K562 treated with DMSO at 1 percent for 24 hours (cell line): ENCODE measurements around the gene MTHFD1L. TPM values are rescaled to one million over a fixed set of nuclear protein-coding genes. Genes with fewer than 3 reads are reported as not detected.

Experiments
- total RNA-seq: library from RNA; unstranded; fragments of 300-600 nt; gene quantifications from 2 replicates; pipeline ENCODE4 v1.2.3, GENCODE V29; 2022; ENCODE audit warnings: low read depth; ENCODE audit not compliant: insufficient read depth

The MTHFD1L gene
- 46.8 and 54.1 TPM in 2 replicates for total RNA-seq

DNA sequence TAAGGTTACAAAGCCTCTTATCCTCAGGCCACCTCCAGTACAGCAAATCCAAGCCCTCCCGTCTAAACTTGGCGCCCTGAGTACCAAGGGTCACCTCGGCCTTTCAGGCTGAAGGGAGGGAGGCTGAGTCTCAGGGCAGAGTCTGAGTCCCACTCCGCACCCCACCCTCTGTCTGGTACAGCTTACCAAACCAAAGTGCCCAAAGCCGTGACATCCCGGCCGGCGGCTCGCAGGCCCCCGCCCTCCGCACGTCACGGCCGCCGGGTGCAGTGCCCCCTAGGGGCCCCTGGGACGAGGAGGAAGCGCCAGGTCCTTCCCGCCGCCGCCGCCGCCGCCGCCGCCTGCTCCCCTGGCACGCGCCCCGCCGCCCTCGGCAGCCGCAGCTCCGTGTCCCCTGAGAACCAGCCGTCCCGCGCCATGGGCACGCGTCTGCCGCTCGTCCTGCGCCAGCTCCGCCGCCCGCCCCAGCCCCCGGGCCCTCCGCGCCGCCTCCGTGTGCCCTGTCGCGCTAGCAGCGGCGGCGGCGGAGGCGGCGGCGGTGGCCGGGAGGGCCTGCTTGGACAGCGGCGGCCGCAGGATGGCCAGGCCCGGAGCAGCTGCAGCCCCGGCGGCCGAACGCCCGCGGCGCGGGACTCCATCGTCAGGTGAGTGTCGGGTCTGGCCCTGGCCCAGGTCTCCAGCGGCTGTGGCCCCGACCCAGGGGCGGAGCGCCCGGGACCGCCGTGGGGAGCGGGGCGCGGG, at the start of gene MTHFD1L:
TSS of gene MTHFD1L (plus strand) at position 297 of the 741 bp plus-strand sequence. CDS start at position 418, 121 bp downstream.

